OCI-LY3 (cell line): ENCODE data around the gene LRRC4C.

Experiments
- EZH2phosphoT487 ChIP-seq: fragments of 200-600 bp; shearing (Covaris generic); IDR thresholded peaks from 2 replicates; pipeline ENCODE4 v1.6.1; 2018; ENCODE audit warnings: antibody characterized with exemption, mixed run types, low read depth
- TF ChIP-seq, protein P1 (sequence below): fragments of 200-600, 300-600 bp; sonication (generic); IDR thresholded peaks from 2 replicates; pipeline ENCODE4 v1.5.1; 2014; ENCODE audit warnings: antibody characterized with exemption, low read length, low read depth

DNA sequence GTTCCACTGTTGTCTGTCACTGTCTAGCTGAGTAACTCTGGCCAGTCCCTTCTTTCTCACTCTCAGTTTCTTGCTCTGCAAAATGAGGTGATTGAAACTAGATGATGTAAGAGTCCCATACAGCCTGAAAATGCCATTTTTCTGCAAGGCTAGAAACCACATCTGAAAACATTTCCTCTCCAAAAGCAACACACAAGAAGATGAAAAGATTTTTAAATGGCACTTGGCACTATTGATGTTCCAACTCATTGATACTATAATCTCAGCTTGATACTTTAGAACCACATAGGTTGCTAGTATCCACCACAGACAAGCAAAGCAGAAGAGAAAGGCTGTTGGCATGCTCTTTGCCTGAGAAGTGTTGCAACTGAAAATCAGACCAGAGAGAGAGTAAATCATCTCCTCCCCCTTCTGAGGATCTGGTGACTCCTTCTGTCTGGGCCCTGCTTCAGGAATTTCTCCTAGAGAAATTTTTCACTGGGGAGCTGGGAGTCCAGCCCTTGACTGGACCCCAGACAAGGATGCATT lies 1217.9 kb downstream of the LRRC4C start:
- TF ChIP-seq, protein P1, sequence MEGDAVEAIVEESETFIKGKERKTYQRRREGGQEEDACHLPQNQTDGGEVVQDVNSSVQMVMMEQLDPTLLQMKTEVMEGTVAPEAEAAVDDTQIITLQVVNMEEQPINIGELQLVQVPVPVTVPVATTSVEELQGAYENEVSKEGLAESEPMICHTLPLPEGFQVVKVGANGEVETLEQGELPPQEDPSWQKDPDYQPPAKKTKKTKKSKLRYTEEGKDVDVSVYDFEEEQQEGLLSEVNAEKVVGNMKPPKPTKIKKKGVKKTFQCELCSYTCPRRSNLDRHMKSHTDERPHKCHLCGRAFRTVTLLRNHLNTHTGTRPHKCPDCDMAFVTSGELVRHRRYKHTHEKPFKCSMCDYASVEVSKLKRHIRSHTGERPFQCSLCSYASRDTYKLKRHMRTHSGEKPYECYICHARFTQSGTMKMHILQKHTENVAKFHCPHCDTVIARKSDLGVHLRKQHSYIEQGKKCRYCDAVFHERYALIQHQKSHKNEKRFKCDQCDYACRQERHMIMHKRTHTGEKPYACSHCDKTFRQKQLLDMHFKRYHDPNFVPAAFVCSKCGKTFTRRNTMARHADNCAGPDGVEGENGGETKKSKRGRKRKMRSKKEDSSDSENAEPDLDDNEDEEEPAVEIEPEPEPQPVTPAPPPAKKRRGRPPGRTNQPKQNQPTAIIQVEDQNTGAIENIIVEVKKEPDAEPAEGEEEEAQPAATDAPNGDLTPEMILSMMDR: no peak
- no peak for TF ChIP-seq EZH2phosphoT487
